Skeletal muscle satellite cell (primary cell): ENCODE data around the gene MCC.

ENCODE experiments used
- H3K27me3 ChIP-seq: 2 replicates; pipeline ENCODE4 v1.7.0; 2013; ENCODE audit warnings: low read length; ENCODE audit not compliant: control insufficient read depth, insufficient read depth
- H3K36me3 ChIP-seq: 2 replicates; pipeline ENCODE4 v1.7.0; 2013; ENCODE audit warnings: mild to moderate bottlenecking, control low read depth, low read length; ENCODE audit not compliant: insufficient read depth
- H3K4me1 ChIP-seq: 2 replicates; pipeline ENCODE4 v1.7.0; 2013; ENCODE audit warnings: low read length; ENCODE audit not compliant: control insufficient read depth, insufficient read depth
- H3K4me2 ChIP-seq: 2 replicates; pipeline ENCODE4 v1.7.0; 2013; ENCODE audit warnings: mild to moderate bottlenecking, low read length
- H3K4me3 ChIP-seq: 2 replicates; pipeline ENCODE4 v1.7.0; 2013; ENCODE audit warnings: low read length
- H3K9ac ChIP-seq: 2 replicates; pipeline ENCODE4 v1.7.0; 2013; ENCODE audit warnings: mild to moderate bottlenecking, low read depth, low read length, moderate library complexity
- H3K9me3 ChIP-seq: replicated peaks from 2 replicates; pipeline ENCODE4 v1.7.0; 2013; ENCODE audit warnings: mild to moderate bottlenecking, control low read depth, low read length

The MCC gene

GRCh38 chr5:113337515-113338415 lies 150.5 kb downstream of the MCC start:
- Histone ChIP-seq H3K9ac (peak overlapping the region; percentile 64), H3K27me3 (no peaks in the 10 kb centered on the region), H3K4me2 (peak overlapping the region; percentile 36), H3K4me1 (peaks cover 33% of the 10 kb centered on the region), H3K9me3 (no peaks in the 10 kb centered on the region), H3K4me3 (no peak overlapping the region), H3K36me3 (no peaks in the 10 kb centered on the region)

- Histone ChIP-seq H3K4me1 (peaks cover 33% of the 10 kb centered on the region), H3K4me2 (peak overlapping the region; percentile 36), H3K4me3 (no peak overlapping the region), H3K9ac (peak overlapping the region; percentile 59), H3K9me3 (no peaks in the 10 kb centered on the region), H3K27me3 (no peaks in the 10 kb centered on the region), H3K36me3 (no peaks in the 10 kb centered on the region)
Observed at GRCh38 chr5:113336975-113337374, 151.3 kb downstream of the MCC start.

- H3K27me3 ChIP-seq: no peaks in the 10 kb centered on the region
- H3K4me3 ChIP-seq: no peak overlapping the region
- H3K9ac ChIP-seq: no peak overlapping the region
- H3K4me1 ChIP-seq: peaks cover 40% of the 10 kb centered on the region
- no peak overlapping the region for H3K4me2 ChIP-seq
- no peaks in the 10 kb centered on the region for H3K36me3 ChIP-seq
- H3K9me3 ChIP-seq: no peaks in the 10 kb centered on the region
Observed at GRCh38 chr5:113333411-113333810, 154.8 kb downstream of the MCC start.

GRCh38 chr5:113331209-113331551 lies 157.1 kb downstream of the MCC start:
- no peaks in the 10 kb centered on the region for H3K9me3 ChIP-seq
- H3K9ac ChIP-seq: peak overlapping the region; percentile 47
- no peaks in the 10 kb centered on the region for H3K27me3 ChIP-seq
- H3K4me2 ChIP-seq: peak overlapping the region; percentile 83
- H3K4me1 ChIP-seq: peaks cover 18% of the 10 kb centered on the region
- H3K36me3 ChIP-seq: no peaks in the 10 kb centered on the region
- peak overlapping the region; percentile 62 for H3K4me3 ChIP-seq

- no peaks in the 10 kb centered on the region for H3K9me3 ChIP-seq
- peak overlapping the region; percentile 62 for H3K4me3 ChIP-seq
- H3K4me2 ChIP-seq: peak overlapping the region; percentile 83
- H3K9ac ChIP-seq: peak overlapping the region; percentile 47
- no peaks in the 10 kb centered on the region for H3K27me3 ChIP-seq
- H3K36me3 ChIP-seq: no peaks in the 10 kb centered on the region
- peaks cover 17% of the 10 kb centered on the region for H3K4me1 ChIP-seq
Observed at GRCh38 chr5:113330533-113331208, 157.6 kb downstream of the MCC start.

GRCh38 chr5:113329981-113330380 lies 158.3 kb downstream of the MCC start:
- Histone ChIP-seq H3K4me3 (no peak overlapping the region), H3K36me3 (no peaks in the 10 kb centered on the region), H3K4me2 (no peak overlapping the region), H3K9ac (no peak overlapping the region), H3K9me3 (no peaks in the 10 kb centered on the region), H3K4me1 (peaks cover 17% of the 10 kb centered on the region), H3K27me3 (no peaks in the 10 kb centered on the region)

- Histone ChIP-seq H3K4me3 (no peak overlapping the region), H3K4me2 (no peak overlapping the region), H3K27me3 (no peaks in the 10 kb centered on the region), H3K4me1 (no peaks in the 10 kb centered on the region), H3K9ac (no peak overlapping the region), H3K9me3 (no peaks in the 10 kb centered on the region), H3K36me3 (no peaks in the 10 kb centered on the region)
Observed at GRCh38 chr5:113325054-113325453, 163.2 kb downstream of the MCC start.

- H3K9me3 ChIP-seq: no peaks in the 10 kb centered on the region
- H3K36me3 ChIP-seq: no peaks in the 10 kb centered on the region
- H3K4me2 ChIP-seq: no peak overlapping the region
- no peak overlapping the region for H3K4me3 ChIP-seq
- no peaks in the 10 kb centered on the region for H3K27me3 ChIP-seq
- no peak overlapping the region for H3K9ac ChIP-seq
- no peaks in the 10 kb centered on the region for H3K4me1 ChIP-seq
Observed at GRCh38 chr5:113321276-113321675, 167.0 kb downstream of the MCC start.

GRCh38 chr5:113320273-113320780 lies 167.9 kb downstream of the MCC start:
- no peak overlapping the region for H3K4me3 ChIP-seq
- H3K9me3 ChIP-seq: no peaks in the 10 kb centered on the region
- no peaks in the 10 kb centered on the region for H3K4me1 ChIP-seq
- H3K9ac ChIP-seq: no peak overlapping the region
- no peaks in the 10 kb centered on the region for H3K27me3 ChIP-seq
- no peaks in the 10 kb centered on the region for H3K36me3 ChIP-seq
- no peak overlapping the region for H3K4me2 ChIP-seq

GRCh38 chr5:113319256-113320053 lies 168.8 kb downstream of the MCC start:
- H3K4me1 ChIP-seq: no peaks in the 10 kb centered on the region
- no peak overlapping the region for H3K4me3 ChIP-seq
- H3K27me3 ChIP-seq: no peaks in the 10 kb centered on the region
- no peak overlapping the region for H3K4me2 ChIP-seq
- no peaks in the 10 kb centered on the region for H3K9me3 ChIP-seq
- H3K36me3 ChIP-seq: no peaks in the 10 kb centered on the region
- no peak overlapping the region for H3K9ac ChIP-seq

- Histone ChIP-seq H3K9ac (no peak overlapping the region), H3K4me3 (no peak overlapping the region), H3K4me2 (no peak overlapping the region), H3K27me3 (no peaks in the 10 kb centered on the region), H3K9me3 (no peaks in the 10 kb centered on the region), H3K4me1 (peaks cover 2% of the 10 kb centered on the region), H3K36me3 (no peaks in the 10 kb centered on the region)
Observed at GRCh38 chr5:113317636-113318035, 170.6 kb downstream of the MCC start.
